HepG2 (cell line): ENCODE results near the gene MAP3K8.

Experiments used
- CTCF ChIP-seq: sonication (generic); formaldehyde crosslinking; IDR thresholded peaks from 2 replicates; pipeline ENCODE4 v1.5.0; 2020; ENCODE audit warnings: mild to moderate bottlenecking, missing genetic modification reagents, moderate library complexity
- FOSL2 ChIP-seq: sonication (generic); formaldehyde crosslinking; IDR thresholded peaks from 2 replicates; pipeline ENCODE4 v1.4.0; 2020; ENCODE audit warnings: missing genetic modification reagents
- GABPA ChIP-seq, 2 experiments: IDR thresholded peaks; 2 replicates each; pipeline ENCODE4 v1.6.1; 2011 to 2016; ENCODE audit warnings: low read depth in 2 of 2, low read length in 1 of 2, missing biosample characterization in 1 of 2, missing genetic modification characterization in 1 of 2
- HDAC2 ChIP-seq: sonication (generic); formaldehyde crosslinking; IDR thresholded peaks from 2 replicates; pipeline ENCODE4 v1.4.0; 2020; ENCODE audit warnings: missing genetic modification reagents
- POLR2A ChIP-seq, 2 experiments: IDR thresholded peaks; 2 replicates each; pipeline ENCODE4 v1.6.1; 2011; ENCODE audit warnings: low read depth in 2 of 2, low read length in 2 of 2, mild to moderate bottlenecking in 1 of 2, moderate library complexity in 1 of 2; ENCODE audit not compliant: insufficient read depth in 1 of 2
- POLR2AphosphoS5 ChIP-seq: IDR thresholded peaks from 2 replicates; pipeline ENCODE4 v1.6.1; 2012; ENCODE audit warnings: low read depth, low read length
- RAD21 ChIP-seq: fragments of 450-650 bp; formaldehyde crosslinking; IDR thresholded peaks from 2 replicates; pipeline ENCODE4 v1.5.0; 2020; ENCODE audit warnings: mild to moderate bottlenecking
- SALL2 ChIP-seq: sonication (generic); formaldehyde crosslinking; IDR thresholded peaks from 2 replicates; pipeline ENCODE4 v1.8.1; 2023; ENCODE audit warnings: mild to moderate bottlenecking, missing genetic modification reagents, inconsistent platforms
- ZBTB3 ChIP-seq: sonication (generic); formaldehyde crosslinking; IDR thresholded peaks from 2 replicates; pipeline ENCODE4 v1.4.0; 2020; ENCODE audit warnings: low read depth, mild to moderate bottlenecking, moderate library complexity, missing genetic modification reagents, borderline replicate concordance
- ZNF317 ChIP-seq: sonication (generic); formaldehyde crosslinking; IDR thresholded peaks from 2 replicates; pipeline ENCODE4 v1.5.0; 2020; ENCODE audit warnings: mild to moderate bottlenecking, missing genetic modification reagents
- ZNF503 ChIP-seq: sonication (generic); formaldehyde crosslinking; IDR thresholded peaks from 2 replicates; pipeline ENCODE4 v1.4.0; 2020; ENCODE audit warnings: missing genetic modification reagents
- ZSCAN20 ChIP-seq: sonication (generic); formaldehyde crosslinking; IDR thresholded peaks from 2 replicates; pipeline ENCODE4 v1.4.0; 2020; ENCODE audit warnings: missing genetic modification reagents, mild to moderate bottlenecking, borderline replicate concordance

GRCh38 chr10:30499816-30500215 lies 65.8 kb downstream of the MAP3K8 start:
- TF ChIP-seq CTCF (CRISPR knock-in tag) (no peak), SALL2 (no peak), HDAC2 (CRISPR knock-in tag) (no peak), RAD21 (CRISPR knock-in tag) (no peak), ZSCAN20 (no peak), POLR2AphosphoS5 (no peak), ZBTB3 (CRISPR knock-in tag) (no peak), POLR2A (IDR thresholded peaks at IDR 0.05; ENCODE audit: insufficient read depth in 1 of 2, low read depth in 2 of 2, low read length in 2 of 2) (no peak), FOSL2 (CRISPR knock-in tag) (no peak), GABPA (IDR thresholded peaks at IDR 0.05; ENCODE audit: low read depth, low read length) (no peak), GABPA (CRISPR knock-in tag; IDR thresholded peaks at IDR 0.05; ENCODE audit: low read depth) (no peak), ZNF317 (CRISPR knock-in tag) (no peak), ZNF503 (no peak)
